ENCODE measurements around the gene ARPC2. TPM values are rescaled to one million over a fixed set of nuclear protein-coding genes. Genes with fewer than 3 reads are reported as not detected.

ARPC2 gene
- total RNA-seq, 4 donors from 2014 or later, result 181 to 231 (median 193) TPM

GRCh38 chr2:218262631-218263586, 45.9 kb downstream of the ARPC2 start:
- DNase-seq, result peak in 1 of 2 donors; percentile 19
- no peak overlapping the region for H3K27ac ChIP-seq

GRCh38 chr2:218263817-218264641, 47.0 kb downstream of the ARPC2 start:
- no peak overlapping the region for H3K4me3 ChIP-seq
- ATAC-seq, result no peak
- in situ Hi-C loops (cut with MboI; ENCODE audit: low sequenced_read_pairs in 4 of 4), result loop anchor here in 1 of 4 donors (10.0 kb wide), 1 partner anchor 79 kb away; no protein-coding TSS in a partner anchor
- H3K36me3 ChIP-seq, result peaks cover 0 to 47% of the 10 kb centered on the region in 2 donors
- DNase-seq, result peak in 1 of 2 donors; percentile 5
- H3K4me1 ChIP-seq, result peaks cover 18 to 31% of the 10 kb centered on the region in 2 donors
- TF ChIP-seq, protein P1, sequence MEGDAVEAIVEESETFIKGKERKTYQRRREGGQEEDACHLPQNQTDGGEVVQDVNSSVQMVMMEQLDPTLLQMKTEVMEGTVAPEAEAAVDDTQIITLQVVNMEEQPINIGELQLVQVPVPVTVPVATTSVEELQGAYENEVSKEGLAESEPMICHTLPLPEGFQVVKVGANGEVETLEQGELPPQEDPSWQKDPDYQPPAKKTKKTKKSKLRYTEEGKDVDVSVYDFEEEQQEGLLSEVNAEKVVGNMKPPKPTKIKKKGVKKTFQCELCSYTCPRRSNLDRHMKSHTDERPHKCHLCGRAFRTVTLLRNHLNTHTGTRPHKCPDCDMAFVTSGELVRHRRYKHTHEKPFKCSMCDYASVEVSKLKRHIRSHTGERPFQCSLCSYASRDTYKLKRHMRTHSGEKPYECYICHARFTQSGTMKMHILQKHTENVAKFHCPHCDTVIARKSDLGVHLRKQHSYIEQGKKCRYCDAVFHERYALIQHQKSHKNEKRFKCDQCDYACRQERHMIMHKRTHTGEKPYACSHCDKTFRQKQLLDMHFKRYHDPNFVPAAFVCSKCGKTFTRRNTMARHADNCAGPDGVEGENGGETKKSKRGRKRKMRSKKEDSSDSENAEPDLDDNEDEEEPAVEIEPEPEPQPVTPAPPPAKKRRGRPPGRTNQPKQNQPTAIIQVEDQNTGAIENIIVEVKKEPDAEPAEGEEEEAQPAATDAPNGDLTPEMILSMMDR (IDR thresholded peaks at IDR 0.05 in 4 of 5, conservative IDR thresholded peaks at IDR 0.05 in 1 of 5), result no peak
- TF ChIP-seq POLR2A (IDR thresholded peaks at IDR 0.05), result no peak
- no peak overlapping the region for H3K27ac ChIP-seq
- H3K27me3 ChIP-seq, result no peaks in the 10 kb centered on the region
- intact Hi-C loops (cut with DNase I; ENCODE audit: low total_unique reads), result no loop called here
- H3K9me3 ChIP-seq, result no peaks in the 10 kb centered on the region

More at GRCh38 chr2:218262631-218263586, 45.9 kb downstream of the ARPC2 start:
- no peaks in the 10 kb centered on the region for H3K9me3 ChIP-seq
- H3K4me1 ChIP-seq, result peaks cover 18 to 29% of the 10 kb centered on the region in 2 donors
- in situ Hi-C loops (cut with MboI; ENCODE audit: low sequenced_read_pairs in 4 of 4) (loop anchor here in 1 of 4 donors (10.0 kb wide), 1 partner anchor 78 kb away; no protein-coding TSS in a partner anchor), intact Hi-C loops (cut with DNase I; ENCODE audit: low total_unique reads) (no loop called here)
- H3K36me3 ChIP-seq, result peaks cover 0 to 47% of the 10 kb centered on the region in 2 donors
- ATAC-seq, result no peak
- H3K4me3 ChIP-seq, result no peak overlapping the region
- H3K27me3 ChIP-seq, result no peaks in the 10 kb centered on the region
- TF ChIP-seq POLR2A (IDR thresholded peaks at IDR 0.05), result no peak
- TF ChIP-seq, protein P1 (IDR thresholded peaks at IDR 0.05 in 4 of 5, conservative IDR thresholded peaks at IDR 0.05 in 1 of 5), result no peak

- H3K9me3 ChIP-seq, result no peaks in the 10 kb centered on the region
- H3K36me3 ChIP-seq, result peaks cover 0 to 47% of the 10 kb centered on the region in 2 donors
- TF ChIP-seq, protein P1 (IDR thresholded peaks at IDR 0.05 in 4 of 5, conservative IDR thresholded peaks at IDR 0.05 in 1 of 5), result no peak
- no peak for TF ChIP-seq POLR2A (IDR thresholded peaks at IDR 0.05)
- intact Hi-C loops (cut with DNase I; ENCODE audit: low total_unique reads), result no loop called here
- ATAC-seq (no peak), DNase-seq (no peak)
- in situ Hi-C loops (cut with MboI; ENCODE audit: low sequenced_read_pairs in 4 of 4), result loop anchor here in 1 of 4 donors (5.0 to 10.0 kb wide), 2 partner anchors 48 to 80 kb away; partner anchors contain the start of gene ARPC2
- H3K27me3 ChIP-seq, result no peaks in the 10 kb centered on the region
- peaks cover 16 to 26% of the 10 kb centered on the region in 2 donors for H3K4me1 ChIP-seq
- no peak overlapping the region for H3K4me3 ChIP-seq
- no peak overlapping the region for H3K27ac ChIP-seq
Measured at GRCh38 chr2:218264773-218265561, 48.0 kb downstream of the ARPC2 start.

GRCh38 chr2:218265626-218266025, 48.6 kb downstream of the ARPC2 start:
- intact Hi-C loops (cut with DNase I; ENCODE audit: low total_unique reads) (no loop called here), in situ Hi-C loops (cut with MboI; ENCODE audit: low sequenced_read_pairs in 4 of 4) (loop anchor here in 1 of 4 donors (5.0 to 10.0 kb wide), 2 partner anchors 48 to 81 kb away; partner anchors contain the start of gene ARPC2)
- no peaks in the 10 kb centered on the region for H3K9me3 ChIP-seq
- peaks cover 11 to 19% of the 10 kb centered on the region in 2 donors for H3K4me1 ChIP-seq
- H3K4me3 ChIP-seq, result no peak overlapping the region
- H3K27me3 ChIP-seq, result no peaks in the 10 kb centered on the region
- peaks cover 0 to 47% of the 10 kb centered on the region in 2 donors for H3K36me3 ChIP-seq
- ATAC-seq (no peak), DNase-seq (no peak)
- no peak overlapping the region for H3K27ac ChIP-seq
- TF ChIP-seq, protein P1 (IDR thresholded peaks at IDR 0.05 in 4 of 5, conservative IDR thresholded peaks at IDR 0.05 in 1 of 5), result no peak
- no peak for TF ChIP-seq POLR2A (IDR thresholded peaks at IDR 0.05)

All from gastrocnemius medialis (tissue), 4 donors.